ENCODE data around the gene CD300H.

GRCh38 chr17:74523308-74523707, 44.0 kb downstream of the CD300H start:
- no peak for TF ChIP-seq TEAD4 (IDR thresholded peaks at IDR 0.05)
- no peak for TF ChIP-seq TAF1 (IDR thresholded peaks at IDR 0.05; ENCODE audit: low read depth)
- no peak for TF ChIP-seq USF1 (IDR thresholded peaks at IDR 0.05)
- TF ChIP-seq CEBPB (IDR thresholded peaks at IDR 0.05) = no peak
- no peak for TF ChIP-seq REST (IDR thresholded peaks at IDR 0.05; ENCODE audit: low read depth)
- TF ChIP-seq NFIC (IDR thresholded peaks at IDR 0.05) = no peak

Data from Ishikawa (cell line).